Natural killer cell (primary cell): ENCODE measurements around the gene MARCHF4. TPM values are rescaled to one million over a fixed set of nuclear protein-coding genes. Genes with fewer than 3 reads are reported as not detected.

Experiments
- ATAC-seq, 3 donors: fragments of 150-1000 bp in 2 of 3; fragments of 200-7000 bp in 1 of 3; cut with Tn5 transposase; 1 replicate in 1 of 3; 2 replicates in 2 of 3; pipeline ENCODE4 v1.10.0; 2021; ENCODE audit warnings: mild to moderate bottlenecking in 2 of 3, moderate library complexity in 2 of 3
- DNase-seq, 2 donors: peaks; one replicate each; pipeline versions ENCODE4 v3.0.0 to v3.0.0-alpha.2; 2013 to 2021; ENCODE audit warnings: mixed read lengths in 1 of 2
- H3K27ac ChIP-seq: one replicate; pipeline ENCODE4 v1.5.1; 2013; ENCODE audit warnings: mild to moderate bottlenecking, low read length
- H3K27me3 ChIP-seq: one replicate; pipeline ENCODE4 v1.6.1; 2013; ENCODE audit warnings: low read length; ENCODE audit not compliant: control insufficient read depth, insufficient read depth
- H3K36me3 ChIP-seq: one replicate; pipeline ENCODE4 v1.6.1; 2013; ENCODE audit warnings: low read length; ENCODE audit not compliant: control insufficient read depth, insufficient read depth
- H3K4me1 ChIP-seq: one replicate; pipeline ENCODE4 v1.6.1; 2013; ENCODE audit warnings: low read length; ENCODE audit not compliant: control insufficient read depth, insufficient read depth
- H3K4me3 ChIP-seq: one replicate; pipeline ENCODE4 v1.5.1; 2013; ENCODE audit warnings: low read length
- H3K9me3 ChIP-seq: one replicate; pipeline ENCODE4 v1.6.1; 2013; ENCODE audit warnings: low read length; ENCODE audit not compliant: control insufficient read depth, insufficient read depth
- H3K27ac Mint-ChIP-seq, 2 donors: one replicate each; pipeline ENCODE4 v1.8.0; 2022; ENCODE audit warnings: mild to moderate bottlenecking in 2 of 2, mixed read lengths in 2 of 2, moderate library complexity in 1 of 2
- H3K27me3 Mint-ChIP-seq, 2 donors: one replicate each; pipeline ENCODE4 v1.8.0; 2022; ENCODE audit warnings: low read depth in 2 of 2, mixed read lengths in 2 of 2
- H3K36me3 Mint-ChIP-seq: one replicate; pipeline ENCODE4 v1.8.0; 2022; ENCODE audit warnings: mixed read lengths
- H3K4me1 Mint-ChIP-seq, 2 donors: one replicate each; pipeline ENCODE4 v1.8.0; 2022; ENCODE audit warnings: mixed read lengths in 2 of 2
- H3K4me3 Mint-ChIP-seq: one replicate; pipeline ENCODE4 v1.8.0; 2022; ENCODE audit warnings: mild to moderate bottlenecking, moderate library complexity, mixed read lengths
- H3K9me3 Mint-ChIP-seq, 2 donors: one replicate each; pipeline ENCODE4 v1.8.0; 2022; ENCODE audit warnings: mixed read lengths in 2 of 2
- WGBS: methylation state at CpG from one replicate; pipeline ENCODE4 v1.1.7; 2013; ENCODE audit warnings: missing lambda C conversion rate; ENCODE audit not compliant: insufficient coverage; 5-methylcytosine and 5-hydroxymethylcytosine counted together
- intact Hi-C: fragments of 100-400 bp; cut with micrococcal nuclease; formaldehyde crosslinking; loops from one replicate; pipeline ENCODE4 v1.14.2; 2022
- total RNA-seq, 4 donors: library from RNA; stranded (reverse); fragments of 120-200 nt in 1 of 4; gene quantifications; one replicate each; pipeline versions ENCODE4 v1.2.3 to v1.2.4, GENCODE V29; 2013 to 2022
- TF ChIP-seq, protein P1 (sequence below): fragments of 200-600 bp; IDR thresholded peaks from one replicate; pipeline ENCODE4 v1.8.0; 2022; ENCODE audit warnings: antibody characterized with exemption

MARCHF4 gene
- total RNA-seq, 3 donors from 2014 or later (not counting 1 experiment from before 2014, with no cell fraction given), result not detected

DNA sequence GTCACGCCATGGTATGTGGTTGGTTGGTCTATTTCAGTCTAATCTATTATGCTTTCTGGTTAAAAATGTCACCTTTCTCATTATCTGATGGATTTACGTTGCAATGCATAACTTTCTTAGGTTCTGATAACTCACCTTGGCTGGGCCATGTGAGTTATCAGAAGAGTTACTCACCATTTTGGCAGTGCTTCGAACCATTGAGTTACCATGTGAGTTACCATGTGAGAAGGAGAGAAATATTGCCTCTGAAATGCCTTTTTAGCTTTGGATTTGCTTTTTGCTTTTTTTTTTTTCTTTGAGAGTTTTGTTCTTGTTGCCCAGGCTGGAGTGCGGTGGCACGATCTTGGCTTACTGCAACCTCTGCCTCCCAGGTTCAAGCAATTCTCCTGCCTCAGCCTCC lies 41.6 kb upstream of the MARCHF4 start:
- Histone ChIP-seq H3K27me3 (no peaks in the 10 kb centered on the region), H3K36me3 (peaks cover 13% of the 10 kb centered on the region), H3K4me1 (peaks cover 27% of the 10 kb centered on the region), H3K27ac (no peak overlapping the region), H3K4me3 (no peak overlapping the region), H3K9me3 (no peaks in the 10 kb centered on the region)
- no peaks in the 10 kb centered on the region for H3K9me3 Mint-ChIP-seq
- TF ChIP-seq, protein P1, sequence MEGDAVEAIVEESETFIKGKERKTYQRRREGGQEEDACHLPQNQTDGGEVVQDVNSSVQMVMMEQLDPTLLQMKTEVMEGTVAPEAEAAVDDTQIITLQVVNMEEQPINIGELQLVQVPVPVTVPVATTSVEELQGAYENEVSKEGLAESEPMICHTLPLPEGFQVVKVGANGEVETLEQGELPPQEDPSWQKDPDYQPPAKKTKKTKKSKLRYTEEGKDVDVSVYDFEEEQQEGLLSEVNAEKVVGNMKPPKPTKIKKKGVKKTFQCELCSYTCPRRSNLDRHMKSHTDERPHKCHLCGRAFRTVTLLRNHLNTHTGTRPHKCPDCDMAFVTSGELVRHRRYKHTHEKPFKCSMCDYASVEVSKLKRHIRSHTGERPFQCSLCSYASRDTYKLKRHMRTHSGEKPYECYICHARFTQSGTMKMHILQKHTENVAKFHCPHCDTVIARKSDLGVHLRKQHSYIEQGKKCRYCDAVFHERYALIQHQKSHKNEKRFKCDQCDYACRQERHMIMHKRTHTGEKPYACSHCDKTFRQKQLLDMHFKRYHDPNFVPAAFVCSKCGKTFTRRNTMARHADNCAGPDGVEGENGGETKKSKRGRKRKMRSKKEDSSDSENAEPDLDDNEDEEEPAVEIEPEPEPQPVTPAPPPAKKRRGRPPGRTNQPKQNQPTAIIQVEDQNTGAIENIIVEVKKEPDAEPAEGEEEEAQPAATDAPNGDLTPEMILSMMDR, result no peak
- H3K4me1 Mint-ChIP-seq, result peaks cover 34 to 37% of the 10 kb centered on the region in 2 donors
- ATAC-seq (no peak), DNase-seq (no peak)
- H3K27ac Mint-ChIP-seq, result peak overlapping the region in 1 of 2 donors; percentile 62
- peaks cover under 1% of the 10 kb centered on the region for H3K36me3 Mint-ChIP-seq
- WGBS, result 93% methylated on average over 2 of the region's 5 CpGs
- intact Hi-C loops, result loop anchor here (2.0 kb wide), 2 partner anchors 85 to 299 kb away; partner anchors contain the start of gene RPL37A
- peak overlapping the region; percentile 73 for H3K4me3 Mint-ChIP-seq
- no peaks in the 10 kb centered on the region for H3K27me3 Mint-ChIP-seq

DNA sequence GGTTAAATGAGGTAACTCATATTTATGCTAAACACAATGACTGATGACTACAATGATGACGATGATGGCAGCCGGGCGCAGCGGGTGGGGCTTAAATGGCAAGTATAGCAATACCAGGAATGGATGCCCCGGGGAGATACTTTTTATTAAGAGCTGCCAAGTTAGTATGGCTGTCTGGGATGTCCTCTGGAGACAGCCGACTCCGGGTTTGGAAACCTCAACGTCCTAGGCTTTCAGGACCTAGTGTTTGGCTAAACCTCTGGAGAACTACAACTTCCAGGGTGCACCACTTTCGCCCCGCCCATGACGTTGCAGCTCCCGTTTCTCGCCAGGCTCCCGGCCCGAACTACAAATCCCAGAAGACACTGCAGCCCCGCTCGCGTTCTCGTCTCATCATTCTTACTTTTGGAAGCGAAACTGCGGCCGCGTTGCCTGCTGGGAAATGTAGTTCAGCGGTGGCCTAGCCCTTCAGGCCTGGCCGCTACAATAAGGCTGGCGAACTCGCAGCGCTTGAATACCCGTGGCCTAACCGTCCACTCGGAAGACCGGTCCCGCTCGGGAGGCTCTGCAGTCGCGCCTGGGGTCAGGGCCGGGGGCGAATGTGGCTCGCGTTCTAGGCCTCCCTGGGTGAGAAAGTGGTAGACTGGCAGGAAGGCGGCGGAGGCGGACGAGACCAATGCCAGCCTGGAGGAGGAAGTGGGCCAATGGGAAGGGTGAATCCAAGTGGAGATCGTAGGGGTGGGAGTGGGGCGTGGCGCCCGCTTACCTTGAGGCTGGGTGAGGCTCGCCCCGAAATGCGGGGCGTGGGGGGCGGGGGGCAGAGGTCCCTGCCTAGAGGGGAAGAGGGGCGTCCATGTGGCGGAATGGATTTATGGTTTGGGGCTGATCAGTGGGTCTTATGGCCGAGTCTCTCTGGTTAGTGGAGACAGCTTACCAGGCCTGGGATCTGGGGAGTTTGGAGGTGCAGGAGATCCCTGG lies 40.0 kb upstream of the MARCHF4 start, which contains the start of gene SMARCAL1:
Gene SMARCAL1, plus strand, starts transcription at position 463 of the 978 bp plus-strand sequence. CDS start 2,221 bp downstream, outside the sequence.
- Histone ChIP-seq H3K36me3 (peaks cover 12% of the 10 kb centered on the region), H3K4me3 (peak within 1 kb of the TSS; percentile 93), H3K4me1 (peaks cover 20% of the 10 kb centered on the region), H3K27me3 (no peaks in the 10 kb centered on the region), H3K9me3 (no peaks in the 10 kb centered on the region), H3K27ac (peak within 1 kb of the TSS; percentile 92)
- H3K4me1 Mint-ChIP-seq, result peaks cover 18 to 21% of the 10 kb centered on the region in 2 donors
- TF ChIP-seq, protein P1, result no peak
- no peaks in the 10 kb centered on the region for H3K36me3 Mint-ChIP-seq
- WGBS, result 7% methylated on average over 56 of the region's 56 CpGs
- H3K27me3 Mint-ChIP-seq, result peaks cover 0 to 3% of the 10 kb centered on the region in 2 donors
- H3K9me3 Mint-ChIP-seq, result no peaks in the 10 kb centered on the region
- ATAC-seq (peak; percentile 95 to 96 (median 96)), DNase-seq (peak; percentile 97 to 99)
- peak within 1 kb of the TSS; percentile 99 for H3K4me3 Mint-ChIP-seq
- intact Hi-C loops, result loop anchor here (1.0 to 2.0 kb wide), 4 partner anchors 62 to 303 kb away; partner anchors contain the start of genes RPL37A and XRCC5
- H3K27ac Mint-ChIP-seq, result peak within 1 kb of the TSS; percentile 95 to 98

DNA sequence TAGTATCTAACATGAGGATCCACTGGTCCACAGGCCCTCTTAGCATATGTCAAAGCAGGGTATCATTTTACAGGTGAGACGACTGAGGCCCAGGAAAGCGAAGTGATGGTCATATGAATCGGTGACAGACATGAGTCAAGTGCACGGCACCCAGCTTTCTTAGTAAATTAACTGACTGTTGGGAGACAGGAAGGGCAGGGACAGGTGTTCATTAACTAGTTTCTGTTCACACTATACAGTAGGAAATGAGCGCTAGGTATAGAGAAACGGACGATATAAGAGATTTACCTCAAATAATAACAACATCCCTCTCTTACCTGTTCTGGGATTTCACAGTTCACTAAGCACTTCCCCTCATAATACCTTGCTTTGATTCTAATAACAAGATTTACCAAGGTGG lies 38.3 kb upstream of the MARCHF4 start:
- Histone ChIP-seq H3K9me3 (no peaks in the 10 kb centered on the region), H3K27me3 (no peaks in the 10 kb centered on the region), H3K36me3 (peaks cover 3% of the 10 kb centered on the region), H3K4me1 (peaks cover 13% of the 10 kb centered on the region), H3K27ac (no peak overlapping the region), H3K4me3 (no peak overlapping the region)
- no peaks in the 10 kb centered on the region for H3K9me3 Mint-ChIP-seq
- no peak for ATAC-seq
- TF ChIP-seq, protein P1, result no peak
- no peak overlapping the region for H3K4me3 Mint-ChIP-seq
- DNase-seq, result no peak
- peaks cover 12 to 18% of the 10 kb centered on the region in 2 donors for H3K4me1 Mint-ChIP-seq
- peaks cover 0 to 5% of the 10 kb centered on the region in 2 donors for H3K27me3 Mint-ChIP-seq
- WGBS, result 80% methylated on average over 6 of the region's 7 CpGs
- H3K36me3 Mint-ChIP-seq, result no peaks in the 10 kb centered on the region
- H3K27ac Mint-ChIP-seq, result no peak overlapping the region
- intact Hi-C loops, result no loop called here
